HG02884 (cell line): ENCODE measurements around the gene HTR1E.
"Not testable (repeated sequence)": the region's sequence is repeated elsewhere in the genome, so short reads cannot be mapped to it uniquely, and the experiment has no call there.

ENCODE experiments used
- ATAC-seq: cut with Tn5 transposase; IDR thresholded peaks from one replicate; pipeline ENCODE4 v1.9.1; 2021; ENCODE audit warnings: mild to moderate bottlenecking, moderate library complexity; ENCODE audit not compliant: unreplicated experiment

Gene HTR1E, protein sequence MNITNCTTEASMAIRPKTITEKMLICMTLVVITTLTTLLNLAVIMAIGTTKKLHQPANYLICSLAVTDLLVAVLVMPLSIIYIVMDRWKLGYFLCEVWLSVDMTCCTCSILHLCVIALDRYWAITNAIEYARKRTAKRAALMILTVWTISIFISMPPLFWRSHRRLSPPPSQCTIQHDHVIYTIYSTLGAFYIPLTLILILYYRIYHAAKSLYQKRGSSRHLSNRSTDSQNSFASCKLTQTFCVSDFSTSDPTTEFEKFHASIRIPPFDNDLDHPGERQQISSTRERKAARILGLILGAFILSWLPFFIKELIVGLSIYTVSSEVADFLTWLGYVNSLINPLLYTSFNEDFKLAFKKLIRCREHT

DNA sequence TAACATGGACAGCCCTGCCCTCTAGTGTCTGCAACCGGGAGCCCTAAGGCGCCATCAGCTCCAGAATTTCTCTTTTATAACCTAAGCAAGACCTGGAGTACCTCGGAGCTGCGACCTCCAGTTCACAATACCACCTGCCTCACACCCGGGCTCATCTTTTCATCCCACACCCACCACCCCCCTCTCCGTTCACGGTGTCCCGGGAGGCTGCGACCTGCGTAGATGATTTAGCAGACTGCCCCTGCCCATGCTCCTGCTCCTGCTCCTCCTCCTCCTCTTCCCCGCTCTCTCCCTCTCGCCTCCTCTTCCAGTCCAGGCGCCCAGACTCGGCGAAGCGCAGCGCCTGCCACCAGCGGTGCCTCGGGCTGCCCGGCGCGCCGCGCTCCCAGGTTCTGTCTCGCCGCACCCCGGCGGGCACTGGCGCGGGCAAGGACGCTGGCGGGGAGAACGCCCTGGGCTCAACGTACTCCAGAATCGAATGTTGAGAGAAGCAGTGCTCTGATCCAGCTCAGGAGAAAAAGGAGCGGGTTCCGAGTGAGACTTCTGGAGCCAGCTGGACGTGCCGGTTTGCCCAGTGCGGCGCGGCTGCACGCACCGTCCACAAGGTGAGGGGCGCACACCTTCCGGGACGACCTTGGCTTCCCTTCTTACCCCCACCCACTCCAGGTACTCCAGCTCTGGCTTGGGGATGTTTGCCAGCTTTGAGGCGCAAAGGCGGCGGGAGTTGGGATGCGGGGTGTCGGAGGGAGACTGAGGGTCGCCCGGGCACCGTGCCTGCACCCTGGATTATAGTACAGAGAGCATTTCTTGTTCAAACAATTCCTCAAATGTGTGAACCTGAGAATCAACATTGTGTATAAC is at the start of gene HTR1E:
HTR1E (plus strand) TSS at position 310 of the 861 bp plus-strand sequence. CDS start 77,807 bp downstream, outside the sequence.
- ATAC-seq: peak; percentile 59

GRCh38 chr6:86888301-86888700 is 49.0 kb upstream of the HTR1E start:
- no peak for ATAC-seq

DNA sequence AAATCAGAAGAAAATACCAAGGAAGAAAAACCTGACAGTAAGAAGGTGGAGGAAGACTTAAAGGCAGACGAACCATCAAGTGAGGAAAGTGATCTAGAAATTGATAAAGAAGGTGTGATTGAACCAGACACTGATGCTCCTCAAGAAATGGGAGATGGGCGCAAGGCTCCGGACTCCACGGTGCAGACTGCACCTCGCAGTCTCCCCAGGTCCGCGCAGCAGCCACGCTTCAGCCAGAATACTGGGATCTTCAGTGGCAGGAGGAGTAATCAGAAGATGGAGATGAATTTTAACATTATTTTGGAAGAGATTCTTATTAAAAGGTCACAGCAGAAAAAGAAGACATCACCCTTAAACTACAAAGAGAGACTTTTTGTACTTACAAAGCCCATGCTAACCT is 40.1 kb upstream of the HTR1E start:
- ATAC-seq: not testable (repeated sequence)

DNA sequence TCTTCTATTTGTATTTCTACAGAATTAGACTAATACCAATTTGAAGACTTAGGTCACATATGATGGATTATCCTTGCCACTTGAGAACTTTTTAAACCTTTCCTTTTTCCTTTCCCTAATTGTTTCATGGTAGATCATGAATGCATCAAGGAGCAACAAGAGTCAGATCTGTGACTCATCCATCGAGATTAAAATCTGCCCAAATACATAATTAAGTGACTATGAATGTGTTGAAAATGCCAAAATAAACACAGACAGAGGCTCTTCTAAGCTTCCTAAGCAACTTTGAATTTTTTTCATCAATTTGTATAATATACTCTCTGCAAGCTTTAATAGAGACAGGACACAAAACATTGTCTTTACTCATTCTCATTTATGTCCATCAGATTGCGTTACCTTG is 23.5 kb upstream of the HTR1E start:
- ATAC-seq: no peak

- no peak for ATAC-seq
Observed at GRCh38 chr6:86916393-86916792, 20.9 kb upstream of the HTR1E start.

GRCh38 chr6:86927138-86927537 is 10.2 kb upstream of the HTR1E start:
- not testable (repeated sequence) for ATAC-seq

- not testable (repeated sequence) for ATAC-seq
Observed at GRCh38 chr6:86927859-86928258, 9.5 kb upstream of the HTR1E start.

GRCh38 chr6:86934365-86934764 is 3.0 kb upstream of the HTR1E start:
- no peak for ATAC-seq

- ATAC-seq: peak; percentile 5
Observed at GRCh38 chr6:86936834-86937218, 502 bp upstream of the HTR1E start.

- no peak for ATAC-seq
Observed at GRCh38 chr6:86938814-86939213, 1.5 kb downstream of the HTR1E start.

- no peak for ATAC-seq
Observed at GRCh38 chr6:86941461-86941860, 4.1 kb downstream of the HTR1E start.

- ATAC-seq: no peak
Observed at GRCh38 chr6:86942769-86943516, 5.6 kb downstream of the HTR1E start.

GRCh38 chr6:86943819-86944407 is 6.6 kb downstream of the HTR1E start:
- no peak for ATAC-seq

DNA sequence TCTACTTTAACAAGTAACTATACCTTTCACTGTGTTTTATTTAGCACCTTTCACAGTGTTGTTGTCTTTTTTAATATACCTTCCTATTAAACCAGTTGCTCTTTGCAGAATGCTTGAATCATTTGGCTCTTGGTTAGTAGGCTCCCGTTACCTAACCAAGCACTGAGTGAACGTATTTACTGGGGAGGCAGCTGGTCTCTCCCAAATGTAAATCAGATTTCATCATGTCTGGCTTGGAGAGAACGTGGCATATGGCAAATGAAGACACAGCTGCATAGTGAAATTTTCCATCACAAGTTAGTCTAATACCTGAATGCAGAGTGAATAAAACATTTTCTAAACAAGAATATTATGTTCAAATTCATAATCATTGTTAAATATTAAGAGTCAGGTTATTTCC is 12.4 kb downstream of the HTR1E start:
- no peak for ATAC-seq

DNA sequence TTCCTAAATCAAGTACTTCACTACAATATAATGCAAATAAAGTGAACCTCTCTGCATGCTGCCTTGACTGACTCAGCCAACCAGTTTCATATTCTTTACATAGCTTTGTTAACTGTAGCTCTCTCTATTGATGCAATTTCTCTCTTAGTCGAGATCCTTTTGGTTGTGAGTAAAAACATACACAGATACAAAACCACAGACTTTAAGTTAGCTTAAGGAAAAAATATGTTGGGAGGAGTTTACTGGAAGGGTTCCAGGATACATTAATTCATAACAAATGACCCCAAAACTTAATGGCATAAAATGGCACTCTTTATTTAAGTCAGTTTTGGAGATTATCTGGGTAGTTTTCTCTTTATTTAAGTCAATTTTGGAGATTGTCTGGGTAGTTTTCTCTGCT is 15.7 kb downstream of the HTR1E start:
- ATAC-seq: no peak

DNA sequence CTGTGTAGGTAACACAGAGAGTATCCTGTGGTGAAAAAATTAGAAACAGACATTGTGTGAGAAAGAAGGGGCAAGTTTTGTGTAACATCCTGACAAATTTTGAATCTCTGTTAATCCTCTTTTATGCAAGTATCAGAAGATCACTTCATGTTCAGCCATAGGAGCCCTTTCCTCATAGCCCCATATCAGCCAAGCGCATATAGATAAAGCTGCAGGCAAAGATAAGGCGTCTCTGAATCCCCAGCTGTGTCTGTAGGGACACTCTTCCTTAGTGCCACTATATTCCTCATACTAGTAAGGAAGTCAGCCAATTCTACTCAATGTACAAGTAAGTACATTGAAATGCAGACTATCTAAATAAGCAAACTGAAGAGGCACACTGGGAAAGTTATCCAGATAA is 22.3 kb downstream of the HTR1E start:
- no peak for ATAC-seq

GRCh38 chr6:86961455-86962200 is 24.3 kb downstream of the HTR1E start:
- no peak for ATAC-seq

DNA sequence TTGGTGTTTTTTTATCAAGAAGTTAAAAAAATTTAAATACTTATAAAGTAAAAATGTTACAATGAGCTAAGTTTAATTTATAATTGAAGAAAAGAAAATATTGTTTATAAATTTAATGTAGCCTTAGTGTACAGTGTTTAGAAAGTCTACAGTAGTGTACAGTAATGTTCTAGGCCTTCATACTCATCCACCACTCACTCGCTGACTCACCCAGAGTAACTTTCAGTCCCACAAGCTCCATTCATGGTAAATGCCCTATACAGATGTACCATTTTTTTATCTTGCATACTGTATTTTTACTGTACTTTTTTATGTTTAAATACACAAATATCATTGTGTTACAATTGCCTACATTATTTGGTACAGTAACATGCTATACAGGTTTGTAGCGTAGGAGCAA is 26.0 kb downstream of the HTR1E start:
- ATAC-seq: no peak

- no peak for ATAC-seq
Observed at GRCh38 chr6:86964029-86964579, 26.8 kb downstream of the HTR1E start.

- ATAC-seq: no peak
Observed at GRCh38 chr6:86966271-86966670, 28.9 kb downstream of the HTR1E start.
